Fibroblast of peridontal ligament (primary cell): ENCODE results near the gene HP.
"Not testable (repeated sequence)": the region's sequence is repeated elsewhere in the genome, so short reads cannot be mapped to it uniquely, and the experiment has no call there.

Experiments used
- DNase-seq: peaks from one replicate; pipeline ENCODE4 v3.0.0-alpha.2; 2010; ENCODE audit errors: extremely low read depth

Gene HP

GRCh38 chr16:72054254-72054847 is at the start of gene HP:
Gene HP (plus strand): TSS chr16:72054505. CDS start chr16:72054653, 148 bp downstream.
- DNase-seq = not testable (repeated sequence)

DNA sequence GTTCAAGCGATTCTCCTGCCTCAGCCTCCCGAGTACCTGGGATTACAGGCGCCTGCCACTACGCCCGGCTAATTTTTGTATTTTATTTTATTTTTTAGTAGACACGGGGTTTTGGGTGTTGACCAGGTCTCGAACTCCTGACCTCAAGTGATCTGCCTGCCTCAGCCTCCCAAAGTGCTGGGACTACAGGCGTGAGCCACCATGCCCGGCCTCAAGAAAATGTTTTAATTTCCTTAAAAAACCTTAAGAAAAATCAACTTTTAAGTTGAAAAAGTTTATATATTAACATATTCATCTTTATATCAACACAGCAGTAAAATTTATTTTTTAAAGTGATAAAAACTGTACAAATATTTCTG is 46.3 kb upstream of the HP start:
- not testable (repeated sequence) for DNase-seq

DNA sequence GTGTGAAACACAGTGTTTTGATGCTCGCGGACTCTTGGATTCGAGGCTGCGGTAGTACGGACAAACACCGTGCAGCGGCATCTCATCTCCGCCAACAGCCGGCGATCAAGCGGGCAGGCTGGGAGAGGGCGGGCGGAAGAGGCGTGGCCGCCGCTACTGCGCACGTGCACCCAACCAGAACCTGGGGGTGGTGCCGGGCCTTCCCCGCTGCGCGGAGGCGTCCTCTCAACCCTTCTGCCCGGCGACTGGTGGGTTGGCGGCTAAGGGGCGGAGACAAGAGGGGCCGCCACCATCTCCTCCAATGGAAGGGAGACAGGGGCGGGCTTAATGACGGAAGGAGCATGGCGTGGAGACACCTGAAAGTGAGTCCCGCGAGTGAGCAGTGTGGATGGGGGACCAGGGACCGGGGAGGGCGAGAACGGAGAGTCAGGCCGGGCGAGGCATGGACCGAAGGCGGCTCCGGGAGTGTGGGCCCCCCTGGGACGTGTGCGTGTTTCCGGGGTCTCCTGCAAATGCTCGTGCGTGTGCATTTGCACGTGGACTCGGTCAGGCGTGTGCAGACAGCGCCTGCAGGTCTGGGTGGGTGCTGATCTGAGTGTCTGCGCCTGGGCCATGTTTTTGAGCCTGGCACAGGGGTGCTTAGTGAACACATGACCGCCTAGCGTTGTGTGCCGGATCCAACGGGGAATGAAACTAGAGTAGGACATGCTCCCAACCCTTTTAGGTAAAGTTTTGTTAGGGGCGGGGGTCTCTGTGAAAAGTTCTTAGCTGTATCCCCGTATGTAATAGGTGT is 45.7 kb upstream of the HP start, which contains the start of gene DHODH:
Gene DHODH, plus strand, starts transcription at position 321 of the 793 bp plus-strand sequence. Its CDS starts 21 bp downstream, at position 342.
- DNase-seq = peak; percentile 94

- no peak for DNase-seq
These were observed 44.5 kb upstream of the HP start for GRCh38 chr16:72009779-72010178.

- DNase-seq = no peak
These were observed 41.7 kb upstream of the HP start for GRCh38 chr16:72012607-72013006.

GRCh38 chr16:72013389-72013788 is 40.9 kb upstream of the HP start:
- no peak for DNase-seq

DNA sequence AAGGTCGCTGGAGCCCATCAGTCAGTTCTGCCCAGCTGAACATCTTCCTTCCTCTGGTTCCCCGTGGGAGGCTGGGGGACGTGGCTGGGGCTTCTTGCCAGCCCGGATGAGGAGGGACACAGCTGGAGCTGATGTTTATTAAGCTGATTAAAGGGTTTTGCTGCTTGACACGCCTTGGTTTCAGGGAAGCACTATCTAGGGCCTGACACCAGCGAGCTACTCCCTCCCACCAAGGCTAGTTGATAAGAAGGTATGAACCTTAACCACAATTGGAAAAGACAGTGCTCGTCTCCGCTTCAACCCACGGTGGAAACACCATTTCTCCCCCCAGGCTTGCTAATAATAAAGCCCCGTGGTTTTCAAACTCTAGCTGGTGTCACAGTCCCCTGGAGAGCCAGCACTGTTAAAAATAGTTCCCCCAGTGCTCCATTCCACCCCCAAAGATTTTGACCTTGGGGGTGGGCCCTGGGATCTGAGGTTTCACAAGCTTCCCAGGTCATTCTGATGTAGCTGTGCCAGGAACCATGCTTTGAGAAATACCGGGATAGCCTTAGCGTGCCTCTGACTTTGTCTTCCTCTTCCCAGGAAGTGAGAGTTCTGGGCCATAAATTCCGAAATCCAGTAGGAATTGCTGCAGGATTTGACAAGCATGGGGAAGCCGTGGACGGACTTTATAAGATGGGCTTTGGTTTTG is 40.3 kb upstream of the HP start:
- no peak for DNase-seq

DNA sequence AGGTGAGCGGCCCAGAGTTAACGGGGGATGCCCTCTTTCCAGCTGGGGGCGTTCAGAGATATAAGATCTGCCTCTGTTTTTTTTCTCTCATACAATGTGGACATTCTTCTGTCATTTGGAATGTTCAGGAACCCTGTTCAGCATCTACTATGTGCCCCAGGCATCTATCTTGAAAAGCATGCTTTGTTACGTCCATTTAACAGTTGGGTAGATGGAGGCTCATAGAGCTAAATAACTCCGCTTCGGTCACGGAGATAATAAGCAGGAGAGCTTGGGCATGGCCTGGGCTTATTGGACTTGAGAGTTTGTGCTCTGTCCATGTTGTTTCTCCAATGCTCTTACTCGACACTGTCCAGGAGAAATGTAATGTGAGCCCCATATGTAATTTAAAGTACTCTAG is 39.6 kb upstream of the HP start:
- no peak for DNase-seq

DNA sequence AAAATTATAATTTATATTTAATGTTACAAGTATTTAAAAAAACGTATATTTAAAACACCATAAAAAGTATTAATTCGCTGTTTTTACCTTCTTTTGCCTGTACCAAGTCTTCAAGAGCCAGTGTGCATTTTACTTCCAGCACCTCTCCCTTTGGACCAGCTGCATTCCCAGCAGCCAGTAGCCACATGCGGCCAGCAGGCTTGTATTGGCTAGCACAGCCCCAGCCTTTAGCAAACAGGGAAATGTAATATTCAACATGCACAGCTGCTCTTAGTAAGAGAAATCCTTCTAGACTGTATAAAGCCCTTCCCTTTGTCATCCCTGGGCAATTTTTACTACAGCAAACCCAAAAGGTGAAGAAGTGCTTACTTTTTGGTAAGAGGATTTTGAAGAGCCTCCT is 39.2 kb upstream of the HP start:
- no peak for DNase-seq

DNA sequence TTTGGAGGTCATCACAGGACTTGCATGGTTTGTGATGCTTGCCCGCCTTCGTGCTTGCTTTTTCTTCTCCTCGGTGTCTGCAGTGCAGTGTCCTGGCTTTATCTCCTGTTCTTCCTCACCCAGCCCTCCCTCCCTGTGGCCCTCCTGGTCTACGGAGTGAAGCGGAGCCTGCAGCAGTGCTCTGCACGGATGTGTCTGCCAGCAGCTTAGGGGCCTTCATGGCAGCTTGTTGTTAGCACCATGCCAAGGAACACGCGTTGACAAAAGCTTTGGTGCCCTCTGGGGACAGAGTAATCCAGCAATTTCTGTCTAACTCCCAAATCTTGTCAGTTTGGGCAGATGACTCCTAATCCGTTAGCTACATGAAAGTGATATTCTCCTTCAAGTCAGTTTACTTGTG is 35.8 kb upstream of the HP start:
- DNase-seq = no peak

DNA sequence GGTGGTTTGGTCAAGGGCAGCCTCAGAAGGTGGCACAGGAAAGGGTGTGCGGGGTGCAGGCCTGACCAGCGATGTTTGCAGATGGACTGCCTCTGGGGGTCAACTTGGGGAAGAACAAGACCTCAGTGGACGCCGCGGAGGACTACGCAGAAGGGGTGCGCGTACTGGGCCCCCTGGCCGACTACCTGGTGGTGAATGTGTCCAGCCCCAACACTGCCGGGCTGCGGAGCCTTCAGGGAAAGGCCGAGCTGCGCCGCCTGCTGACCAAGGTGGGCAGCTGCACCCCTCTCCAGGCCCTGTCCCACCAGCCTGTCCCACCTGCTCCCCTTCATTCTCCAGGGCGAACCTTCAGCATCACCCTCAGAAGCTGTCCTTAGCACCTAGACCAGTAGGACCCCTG is 33.3 kb upstream of the HP start:
- no peak for DNase-seq

DNA sequence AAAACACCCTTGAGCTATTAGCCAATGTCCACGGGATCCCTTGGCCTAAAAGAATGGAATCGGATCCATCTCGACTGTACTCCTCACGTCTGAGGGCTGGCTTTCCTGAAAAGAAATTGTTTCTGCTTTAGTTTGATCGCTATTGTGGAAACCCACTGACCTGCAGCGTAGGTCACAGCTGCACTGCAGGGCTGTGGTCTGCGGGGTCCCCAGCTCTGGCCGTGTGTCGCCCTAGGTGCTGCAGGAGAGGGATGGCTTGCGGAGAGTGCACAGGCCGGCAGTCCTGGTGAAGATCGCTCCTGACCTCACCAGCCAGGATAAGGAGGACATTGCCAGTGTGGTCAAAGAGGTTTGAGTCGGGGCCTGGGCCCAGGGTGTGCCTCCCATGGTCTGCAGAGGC is 32.2 kb upstream of the HP start:
- no peak for DNase-seq

GRCh38 chr16:72023962-72024361 is 30.3 kb upstream of the HP start:
- DNase-seq = no peak

DNA sequence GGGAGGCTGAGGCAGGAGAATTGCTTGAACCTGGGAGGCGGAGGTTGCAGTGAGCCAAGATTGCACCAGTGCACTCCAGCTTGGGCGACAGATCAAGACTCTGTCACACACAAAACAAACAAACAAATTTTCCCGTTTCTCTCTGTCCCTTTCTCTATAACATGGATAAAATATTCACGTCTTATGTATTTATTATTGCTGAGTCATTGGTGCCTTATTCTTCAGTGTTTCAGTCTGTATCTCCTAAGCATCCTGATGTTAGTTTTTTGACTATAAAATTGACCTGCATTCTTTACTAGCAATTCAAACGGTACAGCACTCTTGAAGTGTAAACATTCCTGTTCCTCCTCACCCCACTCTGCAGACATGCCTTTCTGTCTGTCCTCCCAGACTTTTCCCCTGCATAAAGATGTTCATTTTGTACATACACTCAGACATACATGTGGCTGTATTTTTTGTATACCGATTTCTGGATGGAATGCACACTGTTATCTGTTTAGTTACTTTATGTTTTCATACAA is 29.4 kb upstream of the HP start:
- DNase-seq = no peak

DNA sequence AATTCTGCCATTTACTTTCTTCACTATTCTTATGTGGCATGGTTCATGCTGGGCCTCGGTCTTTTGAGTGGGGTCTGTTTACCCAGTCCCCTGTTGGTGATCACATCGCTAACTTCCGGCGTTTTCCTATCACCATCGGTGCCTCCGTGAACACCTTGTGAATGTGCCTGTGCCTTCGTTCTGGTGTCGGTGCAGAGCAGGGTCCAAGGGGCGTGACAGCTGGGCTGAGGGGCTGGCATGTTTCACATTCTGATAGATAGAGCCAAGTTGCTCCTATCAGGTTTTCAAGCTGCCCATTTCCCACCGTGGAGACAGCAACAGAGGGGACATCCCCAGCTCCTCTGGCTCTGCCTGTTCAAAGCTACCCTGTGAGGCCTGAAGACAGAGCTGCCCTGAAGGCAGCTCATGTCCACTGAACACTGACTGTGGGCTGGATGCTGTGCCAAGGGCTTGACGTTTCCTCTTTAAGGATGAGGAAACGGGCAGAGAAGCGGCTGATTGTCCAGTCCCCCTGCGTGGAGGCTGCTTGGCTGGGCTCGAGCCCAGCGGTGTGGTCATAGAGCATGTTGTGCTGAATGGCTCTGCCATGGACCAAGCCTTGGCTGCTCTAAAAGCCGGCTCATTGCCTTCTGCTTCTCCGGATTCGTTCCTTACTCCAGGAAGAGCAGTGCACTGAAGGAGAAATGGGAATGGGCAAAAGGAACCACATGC is 28.7 kb upstream of the HP start:
- no peak for DNase-seq

- no peak for DNase-seq
These were observed 26.5 kb upstream of the HP start for GRCh38 chr16:72027669-72028378.

DNA sequence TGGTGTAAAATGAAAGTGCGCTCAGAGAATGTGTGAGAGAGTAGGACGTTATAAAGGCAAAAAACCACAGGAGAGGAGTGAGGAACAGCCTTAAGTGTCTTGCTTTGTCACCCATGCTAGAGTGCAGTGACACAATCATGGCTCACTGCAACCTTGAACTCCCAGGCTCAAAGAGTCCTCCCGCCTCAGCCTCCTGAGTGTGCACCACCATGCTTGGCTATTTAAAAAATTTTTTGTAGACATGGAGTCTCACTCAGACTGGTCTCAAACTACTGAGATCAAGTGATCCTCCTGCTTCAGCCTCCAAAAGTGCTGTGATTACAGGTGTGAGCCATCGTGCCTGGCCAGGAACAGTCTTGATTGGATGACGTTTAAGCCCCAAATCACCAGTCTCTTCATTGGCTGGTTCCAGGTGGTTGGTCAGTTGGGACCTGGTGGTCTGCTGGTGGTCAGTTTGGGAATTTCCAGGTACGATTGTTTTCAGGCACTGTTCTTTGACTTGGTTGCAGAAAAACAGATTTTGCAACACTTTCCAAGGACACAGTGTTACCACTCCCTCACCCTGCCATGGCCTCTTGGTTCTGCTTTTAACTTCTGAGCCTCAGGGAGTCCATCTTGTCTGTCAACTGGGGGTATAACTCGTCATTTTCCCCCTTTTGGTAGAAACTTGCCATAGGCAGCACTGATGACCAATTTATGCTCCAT is 24.6 kb upstream of the HP start:
- no peak for DNase-seq

- no peak for DNase-seq
These were observed 20.9 kb upstream of the HP start for GRCh38 chr16:72033437-72033836.

DNA sequence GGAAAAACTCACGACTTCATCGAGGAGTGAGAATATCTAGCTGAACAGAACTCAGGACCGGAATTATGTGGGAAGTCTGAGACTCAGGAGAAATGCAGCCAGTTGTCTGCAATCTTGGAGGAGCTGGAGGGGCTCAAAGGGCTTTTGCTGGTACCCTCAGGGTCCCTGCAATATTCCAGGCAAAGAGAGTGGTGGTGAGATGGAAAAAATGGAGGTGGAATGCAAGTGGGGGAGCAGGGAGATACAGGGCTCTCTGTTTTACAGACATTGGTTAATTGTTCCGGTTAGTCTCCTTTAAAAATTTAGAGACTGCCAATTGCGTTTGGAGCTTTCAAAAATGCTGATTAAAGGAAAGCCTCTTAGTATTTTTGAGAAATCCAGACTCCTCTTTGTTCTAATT is 18.2 kb upstream of the HP start:
- no peak for DNase-seq

DNA sequence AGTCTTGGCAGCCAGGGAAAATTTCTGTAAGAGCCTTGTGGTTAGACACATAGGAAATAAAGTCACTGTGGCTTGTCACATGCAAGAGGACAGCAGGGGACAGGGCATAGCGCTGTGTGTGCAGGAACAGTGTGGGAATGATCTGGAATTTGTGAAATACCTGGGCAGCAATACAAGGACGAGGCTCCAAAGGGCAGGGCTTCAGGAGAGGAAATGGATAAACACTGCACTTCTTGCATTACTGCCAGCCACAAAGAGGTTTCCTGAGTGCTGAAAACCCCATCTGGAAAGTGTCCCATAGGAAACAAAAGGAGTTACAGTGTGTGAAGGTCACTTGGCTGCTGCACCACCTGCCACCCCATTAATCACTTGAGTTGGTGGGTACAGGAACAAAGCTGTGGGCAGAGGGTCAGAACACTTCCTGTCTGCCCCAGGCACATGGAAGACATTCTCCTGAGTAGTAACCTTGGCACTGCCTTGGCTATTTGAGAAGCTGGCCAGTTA is 12.1 kb upstream of the HP start:
- no peak for DNase-seq

- no peak for DNase-seq
These were observed 11.2 kb upstream of the HP start for GRCh38 chr16:72043058-72043457.
